ENCODE results near the gene SLF2.

DNA sequence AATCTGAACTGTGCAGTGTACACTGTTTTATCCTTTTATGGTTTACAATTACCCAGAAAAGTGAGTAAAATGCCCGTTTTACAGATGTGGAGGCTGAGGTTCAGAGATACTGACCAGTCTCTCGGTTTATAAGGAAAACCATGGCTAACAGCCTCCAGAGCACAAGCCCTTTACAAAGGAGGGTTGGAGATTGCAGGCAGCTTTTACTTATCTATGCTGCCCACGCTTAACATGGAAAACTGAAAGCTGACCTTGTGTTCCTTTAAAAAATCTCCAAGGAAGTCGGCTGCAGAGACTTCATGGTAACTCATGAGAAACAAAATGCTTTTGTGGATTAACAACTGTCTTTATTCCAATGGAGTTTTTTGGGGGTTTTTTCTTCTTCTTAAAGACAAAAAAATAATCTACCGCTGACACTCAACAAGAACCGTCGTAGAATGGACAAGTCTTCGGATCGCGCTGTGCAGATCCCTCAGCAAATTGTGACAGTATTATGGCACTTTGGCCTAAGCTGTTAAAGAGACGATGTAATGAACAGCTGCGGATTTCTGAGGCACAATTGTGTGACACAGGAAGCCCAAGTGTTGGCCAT is 654 bp upstream of the SLF2 start:
- TF ChIP-seq POLR2AphosphoS5 (IDR thresholded peaks at IDR 0.05; ENCODE audit: low read depth, low read length), result no peak
- no peak for TF ChIP-seq POLR2A (IDR thresholded peaks at IDR 0.05; ENCODE audit: low read depth, low read length)
